ENCODE results near the gene NFIX. TPM values are rescaled to one million over a fixed set of nuclear protein-coding genes. Genes with fewer than 3 reads are reported as not detected.

Gene NFIX
- total and polyA plus RNA-seq, 7 donors: 22.2 to 347 (median 220) TPM

GRCh38 chr19:13089139-13089856, 94.0 kb downstream of the NFIX start:
- ATAC-seq: no peak
- H3K36me3 ChIP-seq (ENCODE audit: insufficient read depth in 1 of 2, low read depth in 1 of 2): peaks cover 0 to 69% of the 10 kb centered on the region in 2 donors
- intact Hi-C loops (cut with DNase I): no loop called here

GRCh38 chr19:13089857-13090507, 94.7 kb downstream of the NFIX start:
- H3K27ac ChIP-seq: peak overlapping the region; percentile 74
- intact Hi-C loops (cut with DNase I): no loop called here
- peaks cover 25% of the 10 kb centered on the region for H3K4me1 ChIP-seq
- ATAC-seq (no peak), DNase-seq (no peak)
- 68 to 79% (median 73%) methylated on average over 12 of the region's 12 CpGs for WGBS, 3 donors
- no peaks in the 10 kb centered on the region for H3K9me3 ChIP-seq
- TF ChIP-seq CTCF (IDR thresholded peaks at IDR 0.05): no peak
- H3K27me3 ChIP-seq (ENCODE audit: insufficient read depth in 3 of 3, low read length in 2 of 3): no peaks in the 10 kb centered on the region
- H3K4me3 ChIP-seq: no peak overlapping the region
- H3K36me3 ChIP-seq (ENCODE audit: insufficient read depth in 1 of 2, low read depth in 1 of 2): peaks cover 0 to 70% of the 10 kb centered on the region in 2 donors

More at GRCh38 chr19:13089139-13089856, 94.0 kb downstream of the NFIX start:
- Histone ChIP-seq H3K4me3 (no peak overlapping the region), H3K27ac (peak overlapping the region; percentile 74), H3K4me1 (peaks cover 25% of the 10 kb centered on the region), H3K9me3 (no peaks in the 10 kb centered on the region), H3K27me3 (ENCODE audit: insufficient read depth in 3 of 3, low read length in 2 of 3) (no peaks in the 10 kb centered on the region)
- DNase-seq: no peak
- 80 to 81% (median 80%) methylated on average over 4 to 5 of the region's 5 CpGs for WGBS, 3 donors
- no peak for TF ChIP-seq CTCF (IDR thresholded peaks at IDR 0.05)

- H3K4me1 ChIP-seq: peaks cover 25% of the 10 kb centered on the region
- DNase-seq (no peak), ATAC-seq (no peak)
- peaks cover 0 to 70% of the 10 kb centered on the region in 2 donors for H3K36me3 ChIP-seq (ENCODE audit: insufficient read depth in 1 of 2, low read depth in 1 of 2)
- H3K9me3 ChIP-seq: no peaks in the 10 kb centered on the region
- intact Hi-C loops (cut with DNase I): no loop called here
- no peak overlapping the region for H3K4me3 ChIP-seq
- no peaks in the 10 kb centered on the region for H3K27me3 ChIP-seq (ENCODE audit: insufficient read depth in 3 of 3, low read length in 2 of 3)
- no peak for TF ChIP-seq CTCF (IDR thresholded peaks at IDR 0.05)
- 55 to 75% (median 66%) methylated on average over 8 to 10 of the region's 10 CpGs for WGBS, 3 donors
- H3K27ac ChIP-seq: peak overlapping the region; percentile 74
These were observed 95.4 kb downstream of the NFIX start for GRCh38 chr19:13090511-13091231.

GRCh38 chr19:13091400-13092157, 96.3 kb downstream of the NFIX start:
- 47 to 51% (median 50%) methylated on average over 21 to 25 of the region's 25 CpGs for WGBS, 3 donors
- Histone ChIP-seq H3K36me3 (ENCODE audit: insufficient read depth in 1 of 2, low read depth in 1 of 2) (peaks cover 0 to 70% of the 10 kb centered on the region in 2 donors), H3K27ac (peak overlapping the region; percentile 74), H3K4me1 (peaks cover 25% of the 10 kb centered on the region), H3K27me3 (ENCODE audit: insufficient read depth in 3 of 3, low read length in 2 of 3) (no peaks in the 10 kb centered on the region), H3K9me3 (no peaks in the 10 kb centered on the region), H3K4me3 (no peak overlapping the region)
- DNase-seq (peak; percentile 67 to 81), ATAC-seq (peak; percentile 13 to 39 (median 20))
- intact Hi-C loops (cut with DNase I): loop anchor here in 1 of 2 donors (2.0 kb wide), 1 partner anchor 113 kb away; no protein-coding TSS in a partner anchor
- TF ChIP-seq CTCF (IDR thresholded peaks at IDR 0.05): no peak

Data from psoas muscle (tissue), 8 donors.